HG03159 (cell line): ENCODE data around the gene XCR1.
"Not testable (repeated sequence)": the region's sequence is repeated elsewhere in the genome, so short reads cannot be mapped to it uniquely, and the experiment has no call there.

ENCODE experiments used
- ATAC-seq: cut with Tn5 transposase; IDR thresholded peaks from one replicate; pipeline ENCODE4 v1.9.1; 2021; ENCODE audit warnings: mild to moderate bottlenecking, moderate library complexity; ENCODE audit not compliant: unreplicated experiment

XCR1 gene

DNA sequence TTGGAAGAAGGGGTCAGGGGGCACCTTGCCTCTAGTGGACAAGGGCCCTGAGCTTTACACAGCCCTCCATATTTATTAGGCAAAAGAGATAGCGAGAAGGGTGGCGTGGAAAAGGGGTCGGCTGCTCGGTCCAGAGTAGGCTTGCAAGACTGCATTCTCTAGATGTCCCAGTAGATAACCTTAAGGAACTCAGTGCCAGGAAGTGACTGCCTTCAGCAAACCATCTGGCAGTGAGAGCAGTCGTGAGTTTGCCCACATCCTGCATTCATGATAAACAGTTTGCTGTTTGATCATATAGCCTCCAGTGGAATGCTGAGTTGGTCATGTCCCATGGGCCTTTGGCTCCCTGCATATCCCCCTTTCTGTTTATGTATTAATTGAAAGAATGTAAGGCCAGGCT lies 18.9 kb upstream of the XCR1 start:
- not testable (repeated sequence) for ATAC-seq

GRCh38 chr3:46038916-46039315 lies 11.6 kb upstream of the XCR1 start:
- no peak for ATAC-seq

DNA sequence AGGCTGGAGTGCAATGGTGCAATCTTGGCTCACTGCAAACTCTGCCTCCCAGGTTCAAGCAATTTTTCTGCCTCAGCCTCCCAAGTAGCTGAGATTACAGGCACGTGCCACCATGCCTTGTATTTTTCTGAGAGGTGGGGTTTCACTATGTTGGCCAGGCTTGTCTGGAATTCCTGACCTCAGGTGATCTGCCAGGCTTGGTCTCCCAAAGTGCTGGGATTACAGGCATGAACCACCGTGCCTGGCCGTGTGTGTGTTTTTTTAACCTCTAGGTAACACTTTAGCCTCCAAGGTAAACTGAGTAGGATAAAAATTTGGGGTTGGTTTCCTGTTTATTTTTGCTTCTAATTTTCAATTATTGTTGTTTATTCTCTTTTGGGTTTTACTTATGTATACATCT lies 10.8 kb upstream of the XCR1 start:
- not testable (repeated sequence) for ATAC-seq

DNA sequence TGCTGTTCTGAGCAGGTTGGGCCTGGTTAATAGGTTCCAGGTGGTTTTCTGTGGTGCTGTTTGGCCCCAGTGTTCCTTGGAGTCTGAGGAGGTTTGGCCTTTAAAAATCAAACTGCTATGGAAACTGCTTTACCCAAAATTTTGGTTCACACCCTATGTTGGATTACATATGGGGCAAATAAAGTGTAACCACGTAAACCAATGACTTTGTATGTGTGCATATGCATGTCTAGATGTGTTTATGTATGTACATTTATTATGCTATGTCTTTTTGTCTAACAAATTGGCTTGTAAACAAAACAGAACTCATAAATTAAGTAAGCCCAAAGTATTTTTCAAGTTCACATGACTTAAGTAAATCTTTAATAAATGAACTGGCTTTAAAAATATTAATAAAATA lies 8.9 kb upstream of the XCR1 start:
- ATAC-seq, result no peak

DNA sequence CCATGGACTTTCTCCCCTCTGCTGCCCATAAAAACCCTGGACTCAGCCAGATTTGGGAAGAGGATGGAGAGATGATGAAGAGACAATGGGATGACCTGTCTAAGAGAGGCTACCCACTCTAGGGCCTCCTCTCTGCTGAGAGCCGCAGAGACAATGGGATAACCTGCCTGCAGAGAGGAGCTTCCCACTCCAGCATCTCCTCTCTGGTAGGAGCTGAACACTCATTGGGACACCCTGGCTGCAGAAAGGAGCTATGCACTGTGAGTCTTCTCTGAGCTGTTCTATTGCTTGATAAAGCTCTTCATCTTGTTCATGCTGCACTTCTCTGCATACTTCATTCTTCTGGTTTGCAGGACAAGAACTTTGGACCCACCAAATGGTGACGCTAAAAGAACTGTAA lies 4.5 kb upstream of the XCR1 start:
- no peak for ATAC-seq

DNA sequence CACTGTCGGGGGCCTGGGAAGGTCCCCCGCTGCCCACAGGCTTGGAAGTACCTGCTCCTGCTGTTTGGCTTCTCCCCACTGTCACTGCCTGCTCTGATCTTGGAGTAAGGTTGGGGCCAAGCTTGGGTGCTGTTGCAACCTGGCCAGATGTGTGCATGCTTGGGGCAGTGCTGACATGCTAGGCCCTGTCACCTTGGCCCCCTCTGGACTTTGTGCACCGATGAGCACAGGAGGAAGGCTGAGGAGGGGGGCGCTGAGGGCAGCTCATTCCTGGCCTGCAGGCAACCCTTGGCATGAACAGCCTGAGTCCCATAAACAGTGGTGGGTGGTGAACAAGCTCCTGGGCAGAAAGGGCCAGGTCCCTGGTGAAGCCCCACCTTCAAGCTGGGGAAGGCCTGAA lies 4.0 kb upstream of the XCR1 start:
- ATAC-seq, result no peak

DNA sequence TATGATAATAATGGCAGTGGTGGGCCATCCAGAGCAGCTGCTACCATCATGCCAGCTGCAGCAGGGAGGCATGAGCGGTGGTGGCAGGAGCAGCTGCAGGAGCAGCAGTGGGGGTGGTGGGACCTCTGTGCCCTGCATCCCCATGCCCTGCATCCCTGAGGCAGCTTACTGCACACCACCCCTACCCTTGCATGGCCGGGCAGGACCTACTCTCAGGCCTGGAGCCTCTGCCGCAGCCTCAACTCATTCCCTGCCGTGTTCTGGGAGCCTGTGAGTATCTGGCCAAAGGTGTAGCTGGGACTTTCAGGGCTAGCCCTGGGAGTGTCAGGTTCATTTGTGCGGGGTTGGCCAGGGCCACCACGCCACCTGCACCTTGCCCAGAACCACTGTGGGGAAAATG lies 3.3 kb upstream of the XCR1 start:
- no peak for ATAC-seq

DNA sequence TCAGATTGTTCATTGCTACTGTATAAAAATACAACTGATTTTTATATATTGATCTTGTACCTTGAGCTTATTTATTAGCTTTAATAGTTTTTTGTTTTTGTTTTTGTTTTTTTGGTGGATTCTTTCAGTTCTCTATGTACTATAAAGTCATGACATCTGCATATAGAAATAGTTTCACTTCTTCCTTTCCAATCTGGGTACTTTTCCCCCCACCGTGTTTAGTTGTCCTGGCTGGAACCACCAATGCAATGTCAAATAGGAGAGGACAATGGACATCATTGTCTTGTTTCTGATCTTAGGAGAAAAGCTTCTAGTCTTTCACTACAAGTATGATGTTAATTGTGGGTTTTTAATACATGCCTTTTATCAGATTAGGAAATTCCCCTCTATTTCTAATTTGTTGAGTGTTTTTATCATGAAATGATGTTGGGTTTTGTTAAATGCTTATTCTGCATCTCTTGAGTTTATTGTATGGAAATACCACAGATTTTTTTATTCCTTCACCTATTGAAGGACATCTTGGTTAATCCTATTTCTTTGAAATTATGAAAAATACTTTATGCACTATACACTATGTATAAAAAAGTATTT lies 2.8 kb upstream of the XCR1 start:
- ATAC-seq, result no peak

DNA sequence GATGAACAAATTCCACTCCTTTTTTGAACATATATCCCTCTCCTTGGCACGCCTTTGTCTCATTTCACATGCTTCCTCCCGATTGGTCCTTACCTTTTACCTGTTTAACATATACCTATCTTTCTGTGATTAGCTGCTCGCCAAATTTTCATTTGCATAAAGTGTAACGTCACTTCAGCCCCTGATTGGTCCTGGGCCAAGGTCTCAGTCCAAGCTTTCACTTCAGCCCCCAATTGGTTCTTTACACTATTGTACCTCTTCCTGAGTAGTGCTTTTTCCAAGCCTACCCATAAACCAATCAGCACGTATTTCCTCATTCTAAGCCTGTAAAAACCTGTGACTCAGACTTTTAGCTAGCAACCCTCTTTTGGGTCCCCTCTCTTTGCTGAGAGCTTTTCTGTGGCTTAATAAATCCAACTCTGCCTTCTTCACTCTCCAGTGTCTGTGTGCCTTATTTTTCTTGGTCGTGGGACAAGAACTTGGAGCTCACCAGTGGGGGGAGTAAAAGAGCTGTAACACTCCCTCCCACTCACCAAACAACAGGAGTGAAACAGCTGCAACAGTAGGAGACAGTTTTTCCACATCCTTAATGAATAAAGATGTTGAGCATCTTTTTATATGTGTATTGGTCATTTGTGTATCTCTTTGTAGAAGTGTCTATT lies 584 bp upstream of the XCR1 start:
- no peak for ATAC-seq

- ATAC-seq, result no peak
These were observed 2.1 kb downstream of the XCR1 start for GRCh38 chr3:46025139-46025538.

GRCh38 chr3:46024131-46024530 lies 3.2 kb downstream of the XCR1 start:
- no peak for ATAC-seq

- ATAC-seq, result no peak
These were observed 4.1 kb downstream of the XCR1 start for GRCh38 chr3:46022909-46023785.

GRCh38 chr3:46021516-46021915 lies 5.8 kb downstream of the XCR1 start:
- ATAC-seq, result no peak

DNA sequence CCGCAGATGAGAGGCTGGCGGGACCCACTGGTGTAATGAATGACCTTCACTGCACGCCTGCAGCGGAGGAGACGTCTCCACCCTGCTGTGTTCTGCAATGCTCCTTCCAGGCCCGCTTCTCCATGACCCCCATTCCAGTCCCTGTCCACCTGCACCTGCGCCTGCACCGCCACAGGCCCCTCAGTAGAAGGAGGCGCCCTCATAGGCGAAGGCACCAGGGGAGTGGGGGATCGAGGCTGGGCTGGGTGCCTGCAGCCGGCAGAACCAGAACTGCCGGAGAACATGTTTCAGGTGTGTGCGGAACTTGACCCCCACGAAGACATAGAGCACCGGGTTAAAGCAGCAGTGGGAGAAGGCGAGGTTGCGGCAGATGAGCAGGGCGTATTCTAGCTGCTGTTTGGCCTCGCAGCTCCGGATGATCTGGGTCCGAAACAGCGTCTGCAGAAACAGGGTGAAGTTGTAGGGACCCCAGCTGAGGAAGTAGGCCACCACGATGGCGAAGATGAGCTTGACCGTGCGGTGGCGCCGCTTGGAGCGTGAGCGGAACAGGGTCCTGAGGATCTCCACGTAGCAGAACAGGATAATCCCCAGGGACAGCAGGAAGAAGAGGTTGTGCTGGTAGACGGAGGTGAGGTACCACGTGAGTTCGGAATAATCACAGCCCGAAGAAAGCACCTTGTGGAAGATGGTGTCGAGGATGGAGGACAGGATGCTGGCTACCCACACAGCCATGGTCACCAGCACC lies 6.3 kb downstream of the XCR1 start:
- ATAC-seq, result no peak

DNA sequence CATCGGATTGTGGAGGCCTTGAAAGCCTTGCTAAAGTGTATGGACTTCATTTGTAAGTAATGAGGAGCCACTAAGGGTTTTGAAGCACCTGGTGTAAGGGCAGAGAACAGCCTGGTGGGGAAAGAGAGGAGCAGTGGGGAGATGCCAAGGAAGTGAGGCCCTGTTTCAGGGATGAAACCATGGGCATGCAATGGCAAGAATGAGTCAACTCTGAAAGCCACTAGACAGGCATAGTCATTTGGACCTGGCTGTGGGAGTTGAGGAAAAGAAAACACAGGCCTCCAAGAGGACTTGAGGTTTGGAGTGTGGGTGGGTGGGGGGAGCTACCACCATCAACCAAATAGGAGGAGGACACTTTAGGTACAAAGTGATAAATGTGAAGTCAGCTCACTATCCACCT lies 7.6 kb downstream of the XCR1 start:
- no peak for ATAC-seq

DNA sequence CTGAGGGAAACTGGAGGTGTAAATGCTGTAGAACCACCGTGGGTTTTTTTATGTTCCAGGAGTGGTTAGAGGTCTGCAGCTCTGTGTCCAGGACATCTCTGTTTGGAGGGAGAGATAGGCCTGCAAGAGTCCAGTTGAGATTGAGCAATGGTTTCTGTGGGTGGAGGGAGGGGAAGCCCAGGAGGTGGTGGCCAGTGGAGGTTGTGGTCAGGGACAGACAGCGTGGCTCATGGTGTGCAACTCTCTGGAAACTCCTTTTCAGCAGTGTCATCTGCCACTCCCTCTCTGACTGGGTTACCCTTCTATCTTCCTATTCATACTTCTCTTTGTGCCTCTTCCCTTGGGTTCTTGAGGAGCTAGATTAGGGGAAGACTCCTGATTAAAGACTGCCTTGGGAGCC lies 9.6 kb downstream of the XCR1 start:
- no peak for ATAC-seq

DNA sequence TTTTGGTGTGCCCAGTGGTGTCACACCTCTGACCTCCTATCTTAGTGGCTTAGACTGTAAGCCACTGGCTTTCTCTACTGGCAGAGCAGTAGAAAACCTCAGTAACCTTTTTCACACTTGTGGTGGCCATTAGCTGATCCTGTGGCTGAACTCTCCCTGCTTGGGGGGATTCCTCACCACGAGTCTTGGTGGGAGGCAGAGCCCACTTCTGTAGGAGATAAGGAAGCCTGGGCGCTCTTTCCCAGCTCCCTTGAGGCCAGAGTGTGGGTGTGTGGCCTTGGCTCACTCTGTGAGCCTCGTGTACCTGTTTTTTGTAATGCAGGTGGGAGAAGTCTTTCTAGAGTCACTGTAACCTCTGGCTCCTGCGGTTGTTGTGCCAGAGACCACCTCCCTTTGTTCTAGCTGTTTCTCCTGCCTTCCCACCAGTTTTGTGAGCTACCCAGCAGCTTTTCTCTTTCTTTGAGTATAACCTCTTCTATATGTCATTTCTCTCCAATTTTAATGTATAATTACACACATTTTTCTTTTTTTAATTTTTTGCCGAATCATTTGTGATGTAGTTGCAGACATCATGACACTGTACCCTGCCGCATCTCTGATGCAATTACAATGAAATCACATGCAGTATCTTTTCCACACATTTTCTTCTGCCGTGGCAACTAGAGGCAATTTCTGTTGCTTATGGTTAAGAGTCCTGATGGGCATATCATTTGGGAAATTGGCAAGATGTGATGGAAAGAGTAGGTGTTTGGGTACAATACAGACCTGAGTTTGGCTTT lies 13.8 kb downstream of the XCR1 start:
- no peak for ATAC-seq

- ATAC-seq, result no peak
These were observed 15.0 kb downstream of the XCR1 start for GRCh38 chr3:46012246-46012645.

DNA sequence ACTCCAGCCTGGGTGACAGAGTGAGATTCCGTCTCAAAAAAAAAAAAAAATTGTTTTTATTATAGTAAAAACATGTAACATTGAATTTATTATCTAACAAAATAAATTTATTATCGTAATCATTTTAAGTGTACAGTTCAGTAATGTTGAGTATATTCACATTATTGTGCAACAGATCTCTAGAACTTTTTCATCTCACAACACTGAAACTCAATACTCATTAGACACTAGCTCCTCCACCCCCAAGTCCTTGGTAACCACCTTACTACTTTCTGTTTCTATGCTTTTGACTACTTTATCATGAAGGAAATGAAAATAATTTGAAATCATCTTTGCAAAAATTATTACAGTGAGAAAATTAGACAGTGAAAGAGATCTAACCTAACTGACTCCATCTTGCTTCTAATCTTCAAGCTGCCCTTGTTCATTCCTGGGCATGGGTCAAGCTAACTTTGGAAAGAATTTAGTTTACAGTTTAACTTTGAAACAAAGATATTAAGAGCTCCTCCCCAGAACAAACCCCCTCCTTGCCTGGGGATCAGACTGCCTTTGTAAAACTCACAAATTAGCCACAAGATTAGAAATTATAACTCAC lies 16.7 kb downstream of the XCR1 start:
- ATAC-seq, result no peak

- ATAC-seq, result no peak
These were observed 19.2 kb downstream of the XCR1 start for GRCh38 chr3:46008058-46008457.
